Thyroid gland (tissue), 4 donors: ENCODE results near the gene GNL2. TPM values are rescaled to one million over a fixed set of nuclear protein-coding genes. Genes with fewer than 3 reads are reported as not detected.

Experiments
- DNase-seq, 2 donors: peaks; one replicate each; pipeline ENCODE4 v3.0.0-alpha.2; 2019
- H3K27ac ChIP-seq, 3 donors: fragments of 200-600 bp; sonication (generic); 1 replicate in 2 of 3; 2 replicates in 1 of 3; pipeline ENCODE4 v1.5.1; 2016 to 2019; ENCODE audit warnings: mild to moderate bottlenecking in 1 of 3, moderate library complexity in 1 of 3
- H3K27me3 ChIP-seq: fragments of 200-600 bp; sonication (generic); one replicate; pipeline ENCODE4 v1.5.1; 2019
- H3K36me3 ChIP-seq, 2 donors: fragments of 200-600 bp; sonication (generic); one replicate each; pipeline ENCODE4 v1.5.1; 2016 to 2019
- H3K4me1 ChIP-seq, 2 donors: fragments of 200-600 bp; sonication (generic); one replicate each; pipeline ENCODE4 v1.5.1; 2017 to 2019
- H3K4me3 ChIP-seq, 3 donors: fragments of 200-600 bp; sonication (generic); replicated peaks in 1 of 3; 1 replicate in 2 of 3; 2 replicates in 1 of 3; pipeline ENCODE4 v1.5.1; 2016; ENCODE audit warnings: mild to moderate bottlenecking in 1 of 3
- H3K9me3 ChIP-seq: fragments of 200-600 bp; sonication (generic); one replicate; pipeline ENCODE4 v1.5.1; 2017
- CTCF ChIP-seq, 6 experiments: fragments of 200-600 bp in 3 of 6; fragments of 450-650 bp in 3 of 6; sonication (generic) in 3 of 6; IDR thresholded peaks; one replicate each; pipeline ENCODE4 v1.5.1; 2016 to 2019; ENCODE audit warnings: antibody characterized with exemption in 6 of 6, mild to moderate bottlenecking in 2 of 6, inconsistent platforms in 1 of 6, moderate library complexity in 1 of 6
- POLR2A ChIP-seq, 2 donors: fragments of 450-650 bp; IDR thresholded peaks; one replicate each; pipeline ENCODE4 v1.6.1; 2017; ENCODE audit warnings: antibody characterized with exemption in 2 of 2, mild to moderate bottlenecking in 2 of 2, moderate library complexity in 1 of 2
- WGBS, 2 donors: methylation state at CpG; one replicate each; pipeline ENCODE4 v1.1.5; 2017; 5-methylcytosine and 5-hydroxymethylcytosine counted together
- intact Hi-C: fragments of 100-400 bp; cut with DNase I; formaldehyde crosslinking; loops from one replicate; pipeline ENCODE4 v1.15.1; 2023
- total RNA-seq, 4 donors: library from RNA; depleted of rRNA; stranded (reverse); fragments of >200 nt; gene quantifications; one replicate each; pipeline ENCODE4 v1.2.3, GENCODE V29; 2016

Gene GNL2
- total RNA-seq, 4 donors from 2014 or later = 27.1 to 53.8 (median 33.3) TPM

- intact Hi-C loops = no loop called here
- Histone ChIP-seq H3K36me3 (no peaks in the 10 kb centered on the region), H3K27ac (no peak overlapping the region), H3K27me3 (no peaks in the 10 kb centered on the region), H3K4me1 (no peaks in the 10 kb centered on the region), H3K4me3 (no peak overlapping the region), H3K9me3 (no peaks in the 10 kb centered on the region)
- TF ChIP-seq CTCF (IDR thresholded peaks at IDR 0.05) (no peak), POLR2A (IDR thresholded peaks at IDR 0.05) (no peak)
- 68 to 70% methylated on average over 9 to 12 of the region's 12 CpGs for WGBS, 2 donors
- DNase-seq = no peak
Observed at GRCh38 chr1:37605061-37605650, 9.4 kb upstream of the GNL2 start.

- Histone ChIP-seq H3K4me1 (no peaks in the 10 kb centered on the region), H3K27ac (no peak overlapping the region), H3K27me3 (no peaks in the 10 kb centered on the region), H3K9me3 (no peaks in the 10 kb centered on the region), H3K4me3 (no peak overlapping the region), H3K36me3 (no peaks in the 10 kb centered on the region)
- 36 to 43% methylated on average over 8 of the region's 8 CpGs for WGBS, 2 donors
- TF ChIP-seq POLR2A (IDR thresholded peaks at IDR 0.05) (no peak), CTCF (IDR thresholded peaks at IDR 0.05) (peak in 2 of 6 experiments; percentile 26 to 57)
- intact Hi-C loops = no loop called here
- peak in 1 of 2 donors; percentile 22 for DNase-seq
Observed at GRCh38 chr1:37602750-37603694, 7.3 kb upstream of the GNL2 start.

- no peak for DNase-seq
- Histone ChIP-seq H3K27ac (no peak overlapping the region), H3K4me3 (no peak overlapping the region), H3K9me3 (no peaks in the 10 kb centered on the region), H3K27me3 (no peaks in the 10 kb centered on the region), H3K36me3 (no peaks in the 10 kb centered on the region), H3K4me1 (no peaks in the 10 kb centered on the region)
- intact Hi-C loops = no loop called here
- no peak for TF ChIP-seq CTCF (IDR thresholded peaks at IDR 0.05)
- no peak for TF ChIP-seq POLR2A (IDR thresholded peaks at IDR 0.05)
Observed at GRCh38 chr1:37601441-37601840, 5.7 kb upstream of the GNL2 start.

GRCh38 chr1:37599940-37600339, 4.2 kb upstream of the GNL2 start:
- intact Hi-C loops = loop anchor here (10.0 kb wide), 1 partner anchor 205 kb away; the partner anchor contains the start of genes C1orf122 and YRDC
- H3K36me3 ChIP-seq = no peaks in the 10 kb centered on the region
- H3K4me3 ChIP-seq = no peak overlapping the region
- no peak for DNase-seq
- WGBS, 2 donors = 36 to 51% methylated on average over 5 of the region's 5 CpGs
- peaks cover 0 to 3% of the 10 kb centered on the region in 2 donors for H3K4me1 ChIP-seq
- H3K9me3 ChIP-seq = no peaks in the 10 kb centered on the region
- H3K27me3 ChIP-seq = no peaks in the 10 kb centered on the region
- no peak for TF ChIP-seq CTCF (IDR thresholded peaks at IDR 0.05)
- no peak for TF ChIP-seq POLR2A (IDR thresholded peaks at IDR 0.05)
- H3K27ac ChIP-seq = no peak overlapping the region
